Measurements from ENCODE around the gene PDE9A. TPM values are rescaled to one million over a fixed set of nuclear protein-coding genes. Genes with fewer than 3 reads are reported as not detected.

The PDE9A gene
- total RNA-seq, 2 experiments from 2014 or later, result 6.5 to 7.7 TPM

- DNase-seq, result no peak
- no peaks in the 10 kb centered on the region for H3K9me3 Mint-ChIP-seq
- H3K27ac Mint-ChIP-seq, result no peak overlapping the region
Observed at GRCh38 chr21:42632771-42633690, 20.4 kb upstream of the PDE9A start.

GRCh38 chr21:42633858-42634257 is 19.6 kb upstream of the PDE9A start:
- H3K4me1 Mint-ChIP-seq, result no peaks in the 10 kb centered on the region

More at GRCh38 chr21:42632771-42633690, 20.4 kb upstream of the PDE9A start:
- no peaks in the 10 kb centered on the region for H3K36me3 Mint-ChIP-seq
- no peaks in the 10 kb centered on the region for H3K4me1 Mint-ChIP-seq
- no peaks in the 10 kb centered on the region for H3K27me3 Mint-ChIP-seq
- H3K4me3 Mint-ChIP-seq, result no peak overlapping the region

GRCh38 chr21:42635848-42636519 is 17.4 kb upstream of the PDE9A start:
- Mint-ChIP-seq H3K27me3 (no peaks in the 10 kb centered on the region), H3K4me1 (no peaks in the 10 kb centered on the region), H3K9me3 (no peaks in the 10 kb centered on the region), H3K4me3 (no peak overlapping the region), H3K36me3 (no peaks in the 10 kb centered on the region), H3K27ac (no peak overlapping the region)
- no peak for DNase-seq

More at GRCh38 chr21:42633858-42634257, 19.6 kb upstream of the PDE9A start:
- Mint-ChIP-seq H3K27me3 (no peaks in the 10 kb centered on the region), H3K27ac (no peak overlapping the region), H3K36me3 (no peaks in the 10 kb centered on the region), H3K9me3 (no peaks in the 10 kb centered on the region), H3K4me3 (no peak overlapping the region)
- no peak for DNase-seq

GRCh38 chr21:42636520-42637266 is 16.7 kb upstream of the PDE9A start:
- no peaks in the 10 kb centered on the region for H3K4me1 Mint-ChIP-seq
- H3K36me3 Mint-ChIP-seq, result no peaks in the 10 kb centered on the region
- no peaks in the 10 kb centered on the region for H3K27me3 Mint-ChIP-seq
- no peak for DNase-seq
- H3K4me3 Mint-ChIP-seq, result no peak overlapping the region
- no peak overlapping the region for H3K27ac Mint-ChIP-seq
- H3K9me3 Mint-ChIP-seq, result no peaks in the 10 kb centered on the region

GRCh38 chr21:42637267-42638041 is 16.0 kb upstream of the PDE9A start:
- no peak for DNase-seq
- Mint-ChIP-seq H3K4me1 (no peaks in the 10 kb centered on the region), H3K27me3 (no peaks in the 10 kb centered on the region), H3K4me3 (no peak overlapping the region), H3K36me3 (no peaks in the 10 kb centered on the region), H3K9me3 (no peaks in the 10 kb centered on the region), H3K27ac (no peak overlapping the region)

- no peaks in the 10 kb centered on the region for H3K36me3 Mint-ChIP-seq
- no peak for DNase-seq
- no peaks in the 10 kb centered on the region for H3K9me3 Mint-ChIP-seq
- H3K27me3 Mint-ChIP-seq, result no peaks in the 10 kb centered on the region
- no peak overlapping the region for H3K4me3 Mint-ChIP-seq
- no peak overlapping the region for H3K27ac Mint-ChIP-seq
- no peaks in the 10 kb centered on the region for H3K4me1 Mint-ChIP-seq
Observed at GRCh38 chr21:42638266-42638863, 15.1 kb upstream of the PDE9A start.

GRCh38 chr21:42639646-42640152 is 13.7 kb upstream of the PDE9A start:
- no peak overlapping the region for H3K27ac Mint-ChIP-seq
- H3K4me1 Mint-ChIP-seq, result no peaks in the 10 kb centered on the region
- H3K36me3 Mint-ChIP-seq, result no peaks in the 10 kb centered on the region
- H3K4me3 Mint-ChIP-seq, result no peak overlapping the region
- no peak for DNase-seq
- no peaks in the 10 kb centered on the region for H3K27me3 Mint-ChIP-seq
- H3K9me3 Mint-ChIP-seq, result no peaks in the 10 kb centered on the region

- no peaks in the 10 kb centered on the region for H3K9me3 Mint-ChIP-seq
- no peaks in the 10 kb centered on the region for H3K4me1 Mint-ChIP-seq
- no peak overlapping the region for H3K4me3 Mint-ChIP-seq
- no peaks in the 10 kb centered on the region for H3K36me3 Mint-ChIP-seq
- DNase-seq, result no peak
- H3K27me3 Mint-ChIP-seq, result no peaks in the 10 kb centered on the region
- H3K27ac Mint-ChIP-seq, result no peak overlapping the region
Observed at GRCh38 chr21:42640486-42640885, 12.9 kb upstream of the PDE9A start.

GRCh38 chr21:42641311-42642218 is 11.9 kb upstream of the PDE9A start:
- DNase-seq, result no peak
- no peak overlapping the region for H3K27ac Mint-ChIP-seq
- H3K4me1 Mint-ChIP-seq, result no peaks in the 10 kb centered on the region
- H3K27me3 Mint-ChIP-seq, result no peaks in the 10 kb centered on the region
- H3K9me3 Mint-ChIP-seq, result no peaks in the 10 kb centered on the region
- no peaks in the 10 kb centered on the region for H3K36me3 Mint-ChIP-seq
- H3K4me3 Mint-ChIP-seq, result no peak overlapping the region

GRCh38 chr21:42642219-42642745 is 11.1 kb upstream of the PDE9A start:
- DNase-seq, result no peak
- H3K27ac Mint-ChIP-seq, result no peak overlapping the region
- H3K4me1 Mint-ChIP-seq, result no peaks in the 10 kb centered on the region
- no peaks in the 10 kb centered on the region for H3K9me3 Mint-ChIP-seq
- H3K36me3 Mint-ChIP-seq, result no peaks in the 10 kb centered on the region
- H3K4me3 Mint-ChIP-seq, result no peak overlapping the region
- no peaks in the 10 kb centered on the region for H3K27me3 Mint-ChIP-seq

- no peak overlapping the region for H3K27ac Mint-ChIP-seq
- DNase-seq, result no peak
- H3K27me3 Mint-ChIP-seq, result no peaks in the 10 kb centered on the region
- no peaks in the 10 kb centered on the region for H3K36me3 Mint-ChIP-seq
- no peaks in the 10 kb centered on the region for H3K4me1 Mint-ChIP-seq
- H3K9me3 Mint-ChIP-seq, result no peaks in the 10 kb centered on the region
- no peak overlapping the region for H3K4me3 Mint-ChIP-seq
Observed at GRCh38 chr21:42644223-42645208, 8.9 kb upstream of the PDE9A start.
